ENCODE results near the gene CBX6.

DNA sequence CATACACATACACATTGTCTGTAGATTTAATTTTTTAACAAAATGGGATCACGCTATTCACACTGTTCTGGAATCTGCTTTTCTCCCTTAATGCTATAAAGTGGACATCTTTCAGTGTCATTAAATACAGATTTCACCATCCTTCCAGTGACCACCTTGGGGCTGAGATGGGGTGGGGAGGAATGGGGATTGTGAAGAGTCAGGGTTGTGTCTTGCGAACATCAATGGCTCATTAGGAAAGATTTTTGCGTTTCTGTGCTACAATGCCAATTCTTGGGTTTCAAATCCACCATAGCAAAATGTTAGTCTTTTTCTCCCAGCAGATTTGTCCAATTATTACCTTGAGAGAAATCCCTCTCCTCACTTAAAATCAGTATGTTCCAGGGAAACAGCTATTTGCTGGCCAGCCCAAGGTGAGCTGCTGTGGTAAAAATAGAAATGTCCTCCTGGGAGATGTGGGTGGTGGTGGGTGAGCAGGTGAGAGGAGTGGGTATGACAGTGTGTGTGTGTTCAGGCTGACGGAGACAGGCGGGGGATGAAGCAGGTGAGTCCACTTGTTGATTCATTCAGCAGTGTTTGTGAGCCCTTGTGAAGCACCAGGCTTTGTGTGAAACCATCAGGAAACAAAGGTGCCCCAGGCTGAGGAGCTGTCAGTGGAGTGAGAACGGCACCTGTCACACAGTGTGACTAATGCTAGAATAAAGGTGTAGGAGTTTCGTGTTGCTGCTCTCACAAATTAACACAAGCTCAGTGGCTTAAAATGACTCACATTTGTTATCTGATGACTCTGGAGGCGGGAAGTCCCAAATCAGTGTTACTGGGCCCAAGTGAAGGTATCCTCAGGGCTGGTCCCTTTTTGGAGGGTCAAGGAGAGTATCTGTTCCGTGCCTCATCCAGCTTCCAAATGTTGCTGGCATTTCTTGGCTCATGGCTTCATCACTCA lies 1.7 kb upstream of the CBX6 start:
- TF ChIP-seq EZH2phosphoT487 (IDR thresholded peaks at IDR 0.05; ENCODE audit: low read depth) (no peak), CTCF (IDR thresholded peaks at IDR 0.05; ENCODE audit: low read depth, low read length) (no peak)
